Measurements from ENCODE around the gene CSNK1G2. TPM values are rescaled to one million over a fixed set of nuclear protein-coding genes. Genes with fewer than 3 reads are reported as not detected.

CSNK1G2 gene
- total and polyA plus RNA-seq, 2 experiments from 2014 or later = 39.6 to 147 TPM

- no peak for TF ChIP-seq ETS1 (IDR thresholded peaks at IDR 0.05)
- no peak for TF ChIP-seq STAT1 (IDR thresholded peaks at IDR 0.05; ENCODE audit: unreplicated experiment)
- no peak for TF ChIP-seq REST (IDR thresholded peaks at IDR 0.05; ENCODE audit: unreplicated experiment)
Observed at GRCh38 chr19:1990230-1991017, 49.5 kb downstream of the CSNK1G2 start (continued).

- Histone ChIP-seq H4K20me1 (replicated peaks; ENCODE audit: insufficient read depth) (peaks cover 7% of the 10 kb centered on the region), H3K79me2 (replicated peaks; ENCODE audit: insufficient read depth) (no peaks in the 10 kb centered on the region), H2AFZ (no peak overlapping the region), H3K27ac (ENCODE audit: low read depth) (no peak overlapping the region), H3F3A (replicated peaks; ENCODE audit: low read depth) (peaks cover 23% of the 10 kb centered on the region), H3K4me1 (ENCODE audit: insufficient read depth) (no peaks in the 10 kb centered on the region), H3K4me2 (no peak overlapping the region), H3K4me3 (no peak overlapping the region), H3K27me3 (ENCODE audit: insufficient read depth) (no peaks in the 10 kb centered on the region), H3K36me3 (ENCODE audit: insufficient read depth) (peaks cover 4% of the 10 kb centered on the region; the same call in 1 of the 2 replicates), H3K9me2 (ENCODE audit: insufficient read depth) (0 out of 2 replicates have a peak, but pooled peaks cover 4% of the 10 kb centered on the region)
- DNase-seq (ENCODE audit: low spot score) = no peak
- Mint-ChIP-seq H3K9me3 (peaks cover 5% of the 10 kb centered on the region; the same call in 2 of the 3 replicates), H3K27me3 (ENCODE audit: insufficient read depth, low read depth, poor library complexity) (peaks cover 13% of the 10 kb centered on the region), H3K27ac (no peak overlapping the region), H3K36me3 (ENCODE audit: low read depth) (peaks cover 36% of the 10 kb centered on the region), H3K4me1 (no peaks in the 10 kb centered on the region), H3K4me3 (no peak overlapping the region)
- ATAC-seq = no peak
- TF ChIP-seq CREB1 (CRISPR knock-in tag; IDR thresholded peaks at IDR 0.05; ENCODE audit: low read depth) = no peak
- no peak for TF ChIP-seq ZNF114 (CRISPR knock-in tag; IDR thresholded peaks at IDR 0.05)
- TF ChIP-seq EZH2phosphoT487 (IDR thresholded peaks at IDR 0.05; ENCODE audit: unreplicated experiment) = no peak
- no peak for TF ChIP-seq CTCF (conservative IDR thresholded peaks at IDR 0.05; ENCODE audit: low read depth in 2 of 2)
- TF ChIP-seq NANOG (IDR thresholded peaks at IDR 0.05; ENCODE audit: borderline replicate concordance) = no peak
- TF ChIP-seq JUNB (IDR thresholded peaks at IDR 0.05; ENCODE audit: unreplicated experiment) = no peak
- TF ChIP-seq REST (IDR thresholded peaks at IDR 0.05; ENCODE audit: unreplicated experiment) = no peak
Observed at GRCh38 chr19:1991018-1991913, 50.3 kb downstream of the CSNK1G2 start.

All from GM23338 (cell line).